Measurements from ENCODE around the gene CTNNA3.
A peak's percentile ranks its signal among the peaks of the same experiment; 100 is the strongest.

CTNNA3 gene

GRCh38 chr10:66723608-66724400 lies 972.2 kb downstream of the CTNNA3 start:
- DNase-seq = no peak

GRCh38 chr10:66719483-66719882 lies 976.5 kb downstream of the CTNNA3 start:
- DNase-seq = no peak

GRCh38 chr10:66717231-66717981 lies 978.6 kb downstream of the CTNNA3 start:
- DNase-seq = no peak

DNA sequence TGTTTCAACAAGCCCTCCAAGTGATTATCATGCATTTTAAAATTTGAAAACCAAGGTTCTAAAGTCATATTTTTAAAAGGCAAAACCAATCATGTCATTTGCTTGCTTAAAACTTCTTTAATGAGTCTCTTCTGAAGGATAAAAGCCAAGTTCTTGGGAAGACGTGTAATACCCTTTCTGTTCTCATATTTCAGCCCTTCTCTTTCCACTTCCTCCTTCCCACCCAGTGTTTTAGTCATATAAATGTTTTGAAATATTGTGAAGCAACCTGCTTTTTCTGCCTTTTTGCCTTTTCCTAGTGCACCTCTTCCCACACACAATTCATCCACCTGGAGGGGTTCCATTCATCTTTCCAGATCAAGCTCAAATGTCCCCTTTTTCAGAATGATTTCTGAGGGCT lies 981.3 kb downstream of the CTNNA3 start:
- DNase-seq = no peak

GRCh38 chr10:66713387-66713786 lies 982.6 kb downstream of the CTNNA3 start:
- no peak for DNase-seq

GRCh38 chr10:66698069-66698468 lies 997.9 kb downstream of the CTNNA3 start:
- DNase-seq = no peak

DNA sequence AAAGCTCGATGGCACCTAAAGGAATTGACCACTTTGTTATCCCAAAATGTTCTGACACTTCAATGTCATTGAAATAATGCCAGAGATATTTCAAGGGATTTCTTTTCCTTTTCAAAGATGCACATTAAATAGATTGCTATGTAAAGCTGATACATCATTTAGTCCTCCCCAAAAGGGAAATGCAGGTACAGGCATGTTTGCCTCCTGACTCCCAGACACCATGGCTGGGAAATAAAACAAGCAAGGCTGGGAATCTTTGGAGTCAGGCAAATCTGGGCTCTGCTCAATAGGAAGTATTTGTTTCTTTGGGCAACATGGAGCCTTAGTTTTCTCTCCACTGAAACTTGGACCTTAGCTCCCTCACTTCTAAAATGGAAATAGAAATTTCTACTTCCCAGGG lies 1000.9 kb downstream of the CTNNA3 start:
- no peak for DNase-seq

DNA sequence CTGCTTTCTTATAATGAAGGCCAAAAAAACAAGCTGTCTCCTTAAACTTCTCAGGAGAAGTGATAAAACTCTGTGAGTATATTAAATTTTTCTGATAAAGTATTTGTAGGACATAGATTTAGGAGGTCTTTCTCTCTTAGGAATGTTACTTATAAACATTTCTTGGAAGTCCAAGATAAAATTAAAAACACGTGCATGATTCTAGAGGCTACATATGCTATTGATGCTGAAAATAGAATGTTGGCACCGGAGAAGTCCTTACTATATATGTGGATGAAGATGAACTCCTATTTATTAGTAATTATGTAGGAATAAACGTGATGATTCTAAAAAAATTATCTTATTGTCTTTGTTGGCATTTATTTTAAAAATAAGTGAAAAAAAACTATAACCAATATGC lies 1011.4 kb downstream of the CTNNA3 start:
- DNase-seq = no peak

DNA sequence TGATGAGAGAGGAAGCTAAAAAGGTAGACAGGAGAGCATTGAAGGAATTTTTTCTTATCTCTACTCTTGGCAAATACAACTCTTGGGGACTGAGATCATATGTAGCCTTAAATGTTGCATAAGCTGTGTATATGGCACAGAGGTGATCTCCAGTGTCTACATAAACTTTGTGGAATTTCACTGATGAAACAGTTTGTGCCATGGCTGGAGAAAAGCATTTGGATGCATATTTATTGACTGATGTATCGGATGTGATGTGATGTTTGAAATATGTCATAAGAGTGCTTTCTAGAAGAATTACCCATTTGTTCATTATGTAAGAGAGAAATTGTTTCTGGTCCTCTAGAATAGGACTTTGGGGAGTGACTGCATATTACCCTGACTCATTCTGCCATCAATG lies 1015.1 kb downstream of the CTNNA3 start:
- DNase-seq = no peak

- no peak for DNase-seq
Observed at GRCh38 chr10:66678521-66678920, 1017.5 kb downstream of the CTNNA3 start.

- no peak for DNase-seq
Observed at GRCh38 chr10:66673071-66673470, 1022.9 kb downstream of the CTNNA3 start.

GRCh38 chr10:66671562-66671961 lies 1024.4 kb downstream of the CTNNA3 start:
- DNase-seq = no peak

DNA sequence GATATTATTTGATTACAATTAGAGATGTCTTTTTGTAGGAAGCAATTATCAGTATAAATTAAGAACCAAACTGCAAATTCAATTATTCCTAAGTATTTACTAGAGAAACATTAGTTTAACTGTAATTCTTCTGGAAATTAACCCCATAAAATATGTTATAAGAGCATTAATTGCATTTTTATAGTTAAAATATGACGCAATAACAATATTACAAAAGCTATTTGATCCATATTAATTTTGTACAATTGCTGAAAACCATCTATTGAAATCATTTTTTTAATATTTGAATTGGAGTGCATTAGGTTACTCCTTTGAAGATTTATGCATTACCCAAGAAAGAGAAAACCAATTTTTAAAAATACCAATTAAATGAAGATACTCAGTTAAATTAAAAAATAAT lies 1024.9 kb downstream of the CTNNA3 start:
- DNase-seq = no peak

DNA sequence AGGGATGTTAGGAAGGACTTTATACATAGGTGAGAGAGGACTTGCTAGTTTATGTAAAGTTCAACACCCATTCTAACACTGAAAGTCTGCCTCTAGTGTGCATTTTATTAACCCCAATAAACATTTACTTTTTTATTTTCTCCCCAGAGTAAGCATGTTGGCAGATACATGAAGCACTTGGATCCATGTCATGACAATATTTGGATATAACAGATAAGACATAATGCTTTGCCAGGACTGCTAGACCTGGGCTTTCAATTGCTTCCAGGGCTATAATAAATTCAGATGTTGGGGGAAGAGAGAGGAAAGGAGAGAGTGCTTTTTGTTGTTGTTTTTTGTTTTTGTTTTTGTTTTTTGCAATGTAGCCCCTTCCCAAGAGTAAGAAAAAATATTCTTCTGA lies 1039.5 kb downstream of the CTNNA3 start:
- no peak for DNase-seq

DNA sequence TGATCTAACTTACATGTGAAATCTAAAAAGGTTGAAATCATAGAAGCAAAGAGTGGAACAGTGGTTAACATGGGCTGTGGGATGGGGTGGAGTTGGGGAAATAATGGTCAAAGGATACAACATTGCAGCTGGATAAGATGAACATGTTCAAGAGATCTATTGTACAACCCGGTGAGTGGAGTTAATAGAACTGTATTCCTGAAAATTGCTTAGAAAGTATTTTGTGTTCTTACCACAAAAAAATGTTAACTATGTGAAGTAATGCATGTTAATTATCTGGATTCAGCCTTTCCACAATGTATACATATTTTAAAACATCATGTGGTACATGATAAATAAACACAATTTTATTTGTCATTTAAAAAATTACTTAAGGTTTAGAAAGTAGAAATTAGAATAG lies 1041.1 kb downstream of the CTNNA3 start:
- DNase-seq = no peak

- DNase-seq = no peak
Observed at GRCh38 chr10:66651308-66652082, 1044.5 kb downstream of the CTNNA3 start.

GRCh38 chr10:66649626-66650025 lies 1046.4 kb downstream of the CTNNA3 start:
- DNase-seq = no peak

DNA sequence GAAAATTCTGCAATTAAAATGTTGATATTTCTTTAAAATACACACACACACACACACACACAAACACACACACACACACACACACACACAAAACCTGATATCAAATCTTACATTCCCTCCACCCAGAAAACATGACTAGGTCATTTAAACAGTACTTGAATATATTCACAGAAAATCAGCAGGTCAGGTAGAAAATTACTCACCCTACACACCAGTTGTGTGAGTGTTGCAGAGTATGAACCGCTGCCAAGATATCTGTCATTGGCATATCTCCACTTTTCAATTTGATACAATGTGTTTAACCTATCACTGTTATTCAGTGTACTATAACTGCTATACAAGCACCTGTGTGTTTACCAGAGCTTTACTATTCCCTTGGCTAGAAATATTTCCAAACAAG lies 1053.8 kb downstream of the CTNNA3 start:
- DNase-seq = no peak

- DNase-seq = no peak
Observed at GRCh38 chr10:66639371-66639770, 1056.6 kb downstream of the CTNNA3 start.

GRCh38 chr10:66637273-66638036 lies 1058.5 kb downstream of the CTNNA3 start:
- no peak for DNase-seq

DNA sequence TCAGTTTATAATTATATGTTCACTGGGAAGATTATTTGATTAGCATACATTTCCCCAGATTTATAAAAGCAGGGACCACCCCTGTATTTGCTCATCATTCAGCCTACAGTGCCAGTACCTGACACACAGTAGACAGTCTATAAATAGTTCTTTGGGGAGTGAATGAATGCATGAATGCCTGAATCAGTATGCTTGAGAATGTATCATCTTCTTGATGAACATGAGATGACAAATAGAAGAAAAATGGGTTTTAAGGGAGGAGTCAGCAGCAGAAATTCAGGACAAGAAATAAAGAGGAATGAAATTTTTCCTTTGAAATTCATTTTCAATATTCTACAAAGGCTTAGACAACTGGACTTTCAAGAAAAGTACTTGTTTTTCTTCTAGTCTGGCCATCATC lies 1066.0 kb downstream of the CTNNA3 start:
- DNase-seq = no peak

- peak in 1 of 2 experiments; percentile 29 for DNase-seq
Observed at GRCh38 chr10:66627156-66627555, 1068.8 kb downstream of the CTNNA3 start.
